Measurements from ENCODE around the gene IZUMO4.

DNA sequence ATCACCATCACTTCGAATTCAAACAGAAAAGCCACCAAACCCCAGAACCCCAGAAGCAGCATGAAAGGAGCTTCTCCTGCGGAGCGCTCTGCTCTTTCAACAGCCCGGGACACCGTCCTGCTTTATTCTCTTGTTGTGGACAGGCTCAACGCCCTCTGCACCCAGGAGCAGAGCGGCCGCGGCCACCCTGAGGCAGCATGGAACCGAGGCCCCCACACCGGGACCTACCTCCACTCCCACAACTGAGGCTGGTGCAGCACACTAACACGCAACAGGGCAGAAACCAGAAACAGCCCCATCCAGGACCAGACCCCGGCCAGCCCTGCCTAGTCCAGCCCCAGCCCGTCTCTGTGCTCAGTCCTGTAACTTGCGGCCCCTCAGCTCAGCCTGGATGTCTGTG, 47.5 kb downstream of the IZUMO4 start:
- TF ChIP-seq, protein P1, sequence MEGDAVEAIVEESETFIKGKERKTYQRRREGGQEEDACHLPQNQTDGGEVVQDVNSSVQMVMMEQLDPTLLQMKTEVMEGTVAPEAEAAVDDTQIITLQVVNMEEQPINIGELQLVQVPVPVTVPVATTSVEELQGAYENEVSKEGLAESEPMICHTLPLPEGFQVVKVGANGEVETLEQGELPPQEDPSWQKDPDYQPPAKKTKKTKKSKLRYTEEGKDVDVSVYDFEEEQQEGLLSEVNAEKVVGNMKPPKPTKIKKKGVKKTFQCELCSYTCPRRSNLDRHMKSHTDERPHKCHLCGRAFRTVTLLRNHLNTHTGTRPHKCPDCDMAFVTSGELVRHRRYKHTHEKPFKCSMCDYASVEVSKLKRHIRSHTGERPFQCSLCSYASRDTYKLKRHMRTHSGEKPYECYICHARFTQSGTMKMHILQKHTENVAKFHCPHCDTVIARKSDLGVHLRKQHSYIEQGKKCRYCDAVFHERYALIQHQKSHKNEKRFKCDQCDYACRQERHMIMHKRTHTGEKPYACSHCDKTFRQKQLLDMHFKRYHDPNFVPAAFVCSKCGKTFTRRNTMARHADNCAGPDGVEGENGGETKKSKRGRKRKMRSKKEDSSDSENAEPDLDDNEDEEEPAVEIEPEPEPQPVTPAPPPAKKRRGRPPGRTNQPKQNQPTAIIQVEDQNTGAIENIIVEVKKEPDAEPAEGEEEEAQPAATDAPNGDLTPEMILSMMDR (conservative IDR thresholded peaks at IDR 0.05; ENCODE audit: low read depth, low read length) = no peak
- TF ChIP-seq EZH2 (IDR thresholded peaks at IDR 0.05; ENCODE audit: borderline replicate concordance, low read depth, low read length, poor library complexity, severe bottlenecking) = no peak
